Fibroblast of villous mesenchyme (primary cell): ENCODE data around the gene LANCL1. TPM values are rescaled to one million over a fixed set of nuclear protein-coding genes. Genes with fewer than 3 reads are reported as not detected.

ENCODE experiments used
- DNase-seq: peaks from one replicate; pipeline ENCODE4 v3.0.0-alpha.2; 2010; ENCODE audit warnings: low read depth
- H3K4me3 ChIP-seq: 2 replicates; pipeline ENCODE4 v1.5.1; 2011; ENCODE audit warnings: low read depth, mild to moderate bottlenecking, low read length
- total RNA-seq: library from RNA; depleted of rRNA; stranded (reverse); fragments of >200 nt; gene quantifications from 2 replicates; pipeline ENCODE4 v1.2.3, GENCODE V29; 2012
- TF ChIP-seq, protein P1 (sequence below): IDR thresholded peaks from 2 replicates; pipeline ENCODE4 v1.5.1; 2012; ENCODE audit warnings: low read depth, mild to moderate bottlenecking, low read length; ENCODE audit not compliant: insufficient read depth

Gene LANCL1
- total RNA-seq, 1 donor = 42.3 TPM

DNA sequence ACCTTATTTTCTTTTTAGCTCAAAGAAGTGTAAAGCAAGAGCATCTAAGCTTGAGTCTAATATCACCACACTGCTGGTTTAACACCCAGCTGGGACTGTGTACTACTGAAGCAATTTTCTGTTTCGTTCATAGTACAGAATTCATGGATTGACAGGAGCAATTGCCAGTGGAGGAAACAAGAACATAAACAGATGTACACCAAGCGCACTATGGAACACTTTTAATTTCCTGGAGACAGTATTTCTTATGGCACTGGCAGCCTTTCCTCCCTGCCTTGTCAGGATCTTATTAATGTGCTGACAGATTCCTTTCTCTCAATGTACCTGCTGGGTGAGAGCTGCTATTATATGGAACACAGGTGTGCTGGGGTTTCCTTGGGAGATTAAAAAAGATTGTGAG lies 4.2 kb upstream of the LANCL1 start:
- H3K4me3 ChIP-seq = no peak overlapping the region
- DNase-seq = no peak
- TF ChIP-seq, protein P1, sequence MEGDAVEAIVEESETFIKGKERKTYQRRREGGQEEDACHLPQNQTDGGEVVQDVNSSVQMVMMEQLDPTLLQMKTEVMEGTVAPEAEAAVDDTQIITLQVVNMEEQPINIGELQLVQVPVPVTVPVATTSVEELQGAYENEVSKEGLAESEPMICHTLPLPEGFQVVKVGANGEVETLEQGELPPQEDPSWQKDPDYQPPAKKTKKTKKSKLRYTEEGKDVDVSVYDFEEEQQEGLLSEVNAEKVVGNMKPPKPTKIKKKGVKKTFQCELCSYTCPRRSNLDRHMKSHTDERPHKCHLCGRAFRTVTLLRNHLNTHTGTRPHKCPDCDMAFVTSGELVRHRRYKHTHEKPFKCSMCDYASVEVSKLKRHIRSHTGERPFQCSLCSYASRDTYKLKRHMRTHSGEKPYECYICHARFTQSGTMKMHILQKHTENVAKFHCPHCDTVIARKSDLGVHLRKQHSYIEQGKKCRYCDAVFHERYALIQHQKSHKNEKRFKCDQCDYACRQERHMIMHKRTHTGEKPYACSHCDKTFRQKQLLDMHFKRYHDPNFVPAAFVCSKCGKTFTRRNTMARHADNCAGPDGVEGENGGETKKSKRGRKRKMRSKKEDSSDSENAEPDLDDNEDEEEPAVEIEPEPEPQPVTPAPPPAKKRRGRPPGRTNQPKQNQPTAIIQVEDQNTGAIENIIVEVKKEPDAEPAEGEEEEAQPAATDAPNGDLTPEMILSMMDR = no peak

- no peak overlapping the region for H3K4me3 ChIP-seq
- TF ChIP-seq, protein P1 = no peak
- DNase-seq = no peak
Observed at GRCh38 chr2:210480079-210480478, 3.5 kb upstream of the LANCL1 start.

DNA sequence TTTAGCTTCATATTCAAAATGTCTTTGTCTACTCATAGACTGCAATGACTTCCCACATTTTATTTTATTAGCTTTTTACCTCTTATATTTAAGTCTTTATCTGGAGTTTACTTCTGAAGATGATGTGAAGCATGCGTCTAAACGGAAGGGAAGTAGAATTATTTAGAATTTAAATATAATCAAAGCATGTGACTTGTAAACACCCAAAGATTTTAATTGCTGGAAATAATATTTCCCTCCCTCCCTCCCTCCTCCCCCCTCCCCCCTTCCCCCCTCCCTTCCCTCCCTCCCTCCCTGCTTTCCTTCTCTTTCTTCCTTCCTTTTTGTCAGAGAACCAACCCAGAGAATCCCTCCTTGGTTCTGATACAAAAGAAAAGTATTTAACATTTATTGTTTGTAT lies 2.1 kb upstream of the LANCL1 start:
- H3K4me3 ChIP-seq = no peak overlapping the region
- TF ChIP-seq, protein P1 = no peak

DNA sequence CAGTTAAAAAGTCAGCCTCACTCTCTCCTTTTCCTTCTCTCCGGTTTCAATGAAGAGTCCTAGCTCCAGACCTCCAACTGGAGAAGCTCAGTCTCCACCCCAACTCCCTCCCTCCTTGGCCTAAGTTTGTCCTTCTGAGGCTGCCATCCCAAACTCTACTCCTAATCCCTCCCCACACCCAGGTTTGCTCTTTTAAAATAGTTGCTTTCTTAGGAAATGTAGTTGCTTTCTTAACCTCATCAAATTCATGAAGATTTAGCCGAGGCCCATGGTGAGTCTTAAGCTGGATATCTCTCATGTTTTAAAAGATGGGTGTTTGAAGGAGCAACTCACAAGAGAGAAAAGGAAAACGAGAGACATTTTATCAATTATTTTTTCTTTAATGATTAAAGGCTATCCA lies 937 bp upstream of the LANCL1 start:
- TF ChIP-seq, protein P1 = no peak
- H3K4me3 ChIP-seq = peak overlapping the region; percentile 70
- DNase-seq = peak; percentile 36

More for the DNA sequence above, 2.1 kb upstream of the LANCL1 start:
- no peak for DNase-seq

DNA sequence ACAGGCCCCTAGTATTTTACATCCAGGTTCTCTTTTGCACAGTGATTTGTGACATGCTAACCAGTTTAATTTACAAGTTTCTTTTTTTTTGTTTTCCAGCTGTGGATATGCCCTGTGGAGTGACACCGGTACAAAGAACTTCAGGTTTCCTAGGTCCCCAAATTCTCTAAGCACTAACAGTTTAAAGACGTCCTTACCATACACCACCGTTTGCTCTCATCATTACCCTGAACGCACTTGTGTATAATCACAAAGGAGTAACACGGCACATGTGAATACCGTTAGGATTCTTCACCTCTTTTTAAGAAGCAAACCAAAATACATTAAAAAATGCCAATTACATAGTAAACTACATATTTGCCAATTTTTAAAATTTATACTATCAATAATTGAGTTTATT lies 853 bp downstream of the LANCL1 start:
- H3K4me3 ChIP-seq = peak overlapping the region; percentile 70
- TF ChIP-seq, protein P1 = no peak
- DNase-seq = no peak

DNA sequence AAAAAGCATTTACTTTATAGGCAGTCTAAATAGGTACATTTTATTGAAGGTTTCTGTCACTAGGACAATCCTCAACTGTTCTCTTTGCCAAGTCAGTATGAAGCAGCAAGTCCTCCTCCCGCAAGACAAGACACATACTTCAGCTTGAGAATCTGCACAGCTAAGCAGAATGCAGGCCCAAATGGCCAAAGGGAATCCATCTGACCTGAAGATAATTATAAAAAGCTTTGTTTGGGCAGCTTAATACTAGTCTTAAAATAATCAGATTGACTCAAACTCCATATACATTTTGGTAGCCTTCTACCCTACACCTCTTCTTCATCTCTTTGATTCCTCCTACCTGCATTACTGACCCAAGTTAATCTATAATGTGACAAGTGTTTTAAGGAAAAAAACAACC lies 1.8 kb downstream of the LANCL1 start:
- H3K4me3 ChIP-seq = no peak overlapping the region
- no peak for DNase-seq
- TF ChIP-seq, protein P1 = no peak

DNA sequence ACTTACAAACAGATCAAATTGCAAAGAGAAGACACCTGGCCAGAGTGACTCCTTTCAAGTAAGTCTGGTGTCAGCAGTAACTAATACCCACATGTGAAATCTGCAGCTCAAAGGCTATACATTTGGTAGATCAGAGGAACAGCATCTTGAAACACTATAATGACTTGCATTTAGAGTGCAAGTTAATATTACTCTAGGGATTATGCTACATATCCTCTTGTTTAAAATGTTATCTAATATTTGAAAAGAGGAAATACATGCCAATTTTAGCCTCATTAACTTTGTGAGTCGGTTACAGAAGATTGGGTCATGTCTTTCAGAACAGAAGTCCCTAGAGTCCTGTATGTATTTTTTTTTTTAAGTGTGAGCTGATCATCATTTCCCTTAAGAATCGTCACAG lies 15.2 kb downstream of the LANCL1 start:
- DNase-seq = no peak
- H3K4me3 ChIP-seq = no peak overlapping the region
- TF ChIP-seq, protein P1 = no peak
